GM12872 (cell line): ENCODE measurements around the gene SDK1.

Source experiments
- TF ChIP-seq, protein P1 (sequence below): IDR thresholded peaks from 3 replicates; pipeline ENCODE4 v1.5.1; 2011; ENCODE audit warnings: low read depth, mild to moderate bottlenecking, low read length, moderate library complexity; ENCODE audit not compliant: insufficient read depth

SDK1 gene

GRCh38 chr7:4162884-4163564 lies 862.0 kb downstream of the SDK1 start:
- TF ChIP-seq, protein P1, sequence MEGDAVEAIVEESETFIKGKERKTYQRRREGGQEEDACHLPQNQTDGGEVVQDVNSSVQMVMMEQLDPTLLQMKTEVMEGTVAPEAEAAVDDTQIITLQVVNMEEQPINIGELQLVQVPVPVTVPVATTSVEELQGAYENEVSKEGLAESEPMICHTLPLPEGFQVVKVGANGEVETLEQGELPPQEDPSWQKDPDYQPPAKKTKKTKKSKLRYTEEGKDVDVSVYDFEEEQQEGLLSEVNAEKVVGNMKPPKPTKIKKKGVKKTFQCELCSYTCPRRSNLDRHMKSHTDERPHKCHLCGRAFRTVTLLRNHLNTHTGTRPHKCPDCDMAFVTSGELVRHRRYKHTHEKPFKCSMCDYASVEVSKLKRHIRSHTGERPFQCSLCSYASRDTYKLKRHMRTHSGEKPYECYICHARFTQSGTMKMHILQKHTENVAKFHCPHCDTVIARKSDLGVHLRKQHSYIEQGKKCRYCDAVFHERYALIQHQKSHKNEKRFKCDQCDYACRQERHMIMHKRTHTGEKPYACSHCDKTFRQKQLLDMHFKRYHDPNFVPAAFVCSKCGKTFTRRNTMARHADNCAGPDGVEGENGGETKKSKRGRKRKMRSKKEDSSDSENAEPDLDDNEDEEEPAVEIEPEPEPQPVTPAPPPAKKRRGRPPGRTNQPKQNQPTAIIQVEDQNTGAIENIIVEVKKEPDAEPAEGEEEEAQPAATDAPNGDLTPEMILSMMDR, result no peak

- TF ChIP-seq, protein P1, result no peak
These were observed 862.6 kb downstream of the SDK1 start for GRCh38 chr7:4163565-4164203.

GRCh38 chr7:4164556-4164955 lies 863.5 kb downstream of the SDK1 start:
- TF ChIP-seq, protein P1, result no peak

DNA sequence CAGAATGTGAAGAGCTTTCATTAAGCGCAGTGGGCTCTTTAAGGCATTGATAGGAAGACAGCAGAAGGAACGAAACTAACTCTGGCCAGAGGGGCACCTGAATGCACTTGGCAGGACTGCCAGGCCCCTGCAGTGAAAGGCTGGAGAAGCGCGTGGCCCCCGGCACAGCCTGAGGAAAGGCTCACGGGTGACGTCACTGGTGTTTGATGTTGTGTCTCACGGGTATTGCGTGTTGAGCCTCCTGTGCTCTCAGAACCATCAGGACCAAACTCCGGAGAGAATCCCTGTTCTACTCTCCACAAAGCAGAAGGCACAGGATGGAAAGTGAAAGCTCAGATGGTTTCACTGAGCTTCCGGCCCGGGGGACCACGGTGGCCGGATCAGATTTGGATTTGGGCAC lies 865.3 kb downstream of the SDK1 start:
- TF ChIP-seq, protein P1, result no peak

DNA sequence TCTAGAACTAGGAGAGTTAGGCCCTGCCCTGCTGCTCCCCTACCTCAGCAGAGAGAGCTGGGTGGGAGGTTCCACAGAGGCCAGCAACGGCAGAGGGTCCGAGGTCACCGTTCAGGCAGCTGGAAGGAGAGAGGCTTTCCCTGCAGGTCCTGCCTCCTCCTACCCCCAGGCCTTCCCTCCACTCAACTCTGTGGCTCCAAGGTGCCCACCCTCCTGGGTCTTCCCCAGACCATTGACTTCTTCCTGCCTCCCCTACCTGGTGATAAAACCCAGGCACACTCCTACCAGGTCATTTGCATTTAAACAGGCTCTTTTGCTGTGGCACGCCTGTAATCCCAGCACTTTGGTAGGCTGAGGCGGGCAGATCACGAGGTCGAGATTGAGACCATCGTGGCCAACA lies 865.8 kb downstream of the SDK1 start:
- TF ChIP-seq, protein P1, result no peak

GRCh38 chr7:4167385-4167910 lies 866.4 kb downstream of the SDK1 start:
- TF ChIP-seq, protein P1, result no peak

GRCh38 chr7:4168041-4168440 lies 867.0 kb downstream of the SDK1 start:
- TF ChIP-seq, protein P1, result no peak
